NCI-H187 treated with DMSO at 0.1 percent for 48 hours (cell line): Measurements from ENCODE around the gene PLLP.

ENCODE experiments used
- DNase-seq: peaks from one replicate; lab custom pipeline; 2025; lab: John Stamatoyannopoulos, UW

Gene PLLP, protein sequence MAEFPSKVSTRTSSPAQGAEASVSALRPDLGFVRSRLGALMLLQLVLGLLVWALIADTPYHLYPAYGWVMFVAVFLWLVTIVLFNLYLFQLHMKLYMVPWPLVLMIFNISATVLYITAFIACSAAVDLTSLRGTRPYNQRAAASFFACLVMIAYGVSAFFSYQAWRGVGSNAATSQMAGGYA

DNA sequence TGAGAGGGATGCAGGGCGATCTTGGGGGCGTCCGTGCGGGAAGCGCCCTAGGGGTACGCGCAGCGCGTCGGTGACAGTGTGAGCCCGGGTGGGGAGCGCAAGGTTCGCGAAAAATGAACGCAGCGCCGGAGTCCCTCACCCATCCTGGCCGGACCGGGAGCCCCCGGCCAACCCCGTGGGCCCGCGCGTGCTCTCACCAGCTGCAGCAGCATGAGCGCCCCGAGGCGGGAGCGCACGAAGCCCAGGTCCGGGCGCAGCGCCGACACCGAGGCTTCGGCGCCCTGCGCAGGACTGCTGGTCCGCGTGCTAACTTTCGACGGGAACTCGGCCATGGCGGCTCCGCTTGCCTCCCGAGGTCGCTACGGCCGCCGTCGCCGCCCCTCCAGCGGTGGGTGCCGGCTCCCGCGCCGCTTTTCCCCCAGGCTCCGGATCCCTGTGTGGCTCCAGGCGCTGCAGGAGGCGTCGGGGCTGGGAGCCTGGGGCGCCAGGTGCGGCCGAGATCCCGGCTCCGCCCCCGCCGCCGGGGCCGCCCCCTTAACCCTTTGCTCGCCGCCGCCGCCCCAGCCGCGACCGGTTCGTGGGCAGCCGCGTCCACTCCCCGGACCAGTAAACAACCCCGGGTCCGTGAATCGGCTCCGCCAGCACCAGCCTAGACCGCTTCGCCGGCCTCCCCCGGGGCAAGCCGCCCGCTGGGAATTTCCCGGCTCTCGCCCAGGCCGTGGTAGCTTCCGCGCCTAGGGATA lies at the start of gene PLLP:
Gene PLLP, minus strand, starts transcription at position 464 of the 743 bp plus-strand sequence. Its CDS starts 132 bp downstream, at position 332.
- no peak for DNase-seq

DNA sequence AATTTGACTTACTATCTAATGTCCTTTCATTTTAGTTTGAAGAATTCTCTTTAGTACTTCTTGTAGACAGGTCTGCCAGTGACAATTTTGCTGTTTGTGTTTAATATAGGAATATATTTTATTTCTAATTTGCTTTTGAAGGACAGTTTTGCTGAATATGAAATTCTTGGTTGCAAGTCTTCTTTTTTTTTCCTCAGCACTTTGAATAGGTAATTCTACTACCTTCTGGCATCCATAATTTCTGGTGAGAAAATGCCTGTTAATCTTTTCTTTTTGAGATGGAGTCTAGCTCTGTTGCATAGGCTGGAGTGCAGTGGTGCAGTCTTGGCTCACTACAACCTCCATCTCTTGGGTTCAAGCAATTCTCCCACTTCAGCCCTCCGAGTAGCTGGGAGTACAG lies 48.9 kb upstream of the PLLP start:
- no peak for DNase-seq

DNA sequence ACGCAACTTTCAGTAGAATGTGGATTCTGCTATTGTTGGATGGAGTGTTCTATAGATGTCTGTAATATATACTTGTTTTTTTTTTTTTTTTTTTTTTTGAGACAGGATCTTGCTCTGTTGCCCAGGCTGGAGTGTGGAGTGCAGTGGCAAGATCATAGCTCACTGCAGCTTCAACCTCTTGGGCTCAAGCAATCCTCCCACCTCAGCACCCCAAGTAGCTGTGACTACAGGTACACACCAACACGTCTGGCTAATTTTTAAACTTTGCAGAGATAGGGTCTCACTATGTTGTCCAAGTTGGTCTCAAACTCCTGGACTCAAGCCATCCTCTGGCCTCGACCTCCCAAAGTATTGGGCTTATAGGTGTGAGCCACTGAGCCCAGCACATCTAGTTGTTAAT lies 46.9 kb upstream of the PLLP start:
- DNase-seq = no peak

DNA sequence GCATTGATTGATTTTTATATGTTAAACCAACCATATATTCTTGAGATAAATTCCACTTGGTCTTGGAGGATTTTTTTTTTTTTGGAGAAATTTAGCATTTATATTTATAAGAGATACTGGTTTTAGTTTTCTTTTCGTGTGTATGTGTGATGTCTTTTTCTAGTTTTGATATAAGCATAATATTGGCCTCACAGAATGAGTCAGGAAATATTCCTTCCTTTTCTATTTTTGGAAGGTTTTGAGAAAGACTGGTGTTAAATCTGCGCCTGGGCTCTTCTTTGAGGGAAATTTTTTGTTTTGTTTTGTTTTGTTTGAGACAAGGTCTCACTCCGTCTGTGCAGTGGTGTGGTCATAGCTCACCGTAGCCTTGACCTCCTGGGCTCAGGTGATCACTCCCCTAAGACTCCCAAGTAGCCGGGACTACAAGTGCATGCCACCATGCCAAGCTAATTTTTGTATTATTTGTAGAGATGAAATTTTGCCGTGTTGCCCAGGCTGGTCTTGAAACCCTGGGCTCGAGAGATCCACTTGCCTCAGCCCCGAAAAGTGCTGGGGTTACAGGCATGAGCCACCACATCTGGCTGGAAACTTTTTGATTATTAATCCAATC lies 45.4 kb upstream of the PLLP start:
- no peak for DNase-seq

DNA sequence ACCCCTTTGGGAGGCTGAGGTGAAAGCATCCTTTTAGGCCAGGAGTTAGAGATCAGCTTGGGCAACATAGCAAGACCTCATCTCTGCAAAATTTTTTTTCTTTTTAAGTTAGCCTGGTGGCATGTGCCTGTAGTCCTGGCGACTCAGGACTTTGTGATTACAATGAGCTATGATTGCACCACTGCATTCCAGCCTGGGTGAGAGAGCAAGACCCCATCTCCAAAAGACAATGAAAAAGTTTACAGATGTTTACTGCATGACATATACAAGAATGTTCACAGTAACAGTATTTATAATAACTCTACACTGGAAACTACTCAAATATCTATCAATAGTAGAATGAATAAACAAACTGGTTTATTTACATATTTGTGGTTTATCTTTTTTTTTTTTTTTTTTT lies 41.0 kb upstream of the PLLP start:
- DNase-seq = no peak

DNA sequence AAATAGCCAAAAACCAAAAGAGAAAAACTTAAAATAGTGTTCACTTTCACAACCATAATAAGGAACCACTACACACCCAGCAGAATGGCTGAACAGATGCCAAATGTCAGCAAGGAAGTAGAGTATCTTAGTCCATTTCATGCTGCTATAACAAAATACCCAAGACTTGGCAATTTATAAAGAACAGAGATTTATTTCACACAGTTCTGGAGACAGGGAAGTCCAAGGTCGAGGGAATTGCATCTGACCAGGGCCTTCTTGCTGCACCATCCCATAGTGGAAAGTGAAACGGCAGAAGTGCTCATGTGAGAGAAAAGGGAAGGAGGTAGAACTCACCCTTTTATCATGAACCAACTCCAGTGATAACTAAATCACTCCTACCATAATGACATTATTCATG lies 40.3 kb upstream of the PLLP start:
- no peak for DNase-seq

DNA sequence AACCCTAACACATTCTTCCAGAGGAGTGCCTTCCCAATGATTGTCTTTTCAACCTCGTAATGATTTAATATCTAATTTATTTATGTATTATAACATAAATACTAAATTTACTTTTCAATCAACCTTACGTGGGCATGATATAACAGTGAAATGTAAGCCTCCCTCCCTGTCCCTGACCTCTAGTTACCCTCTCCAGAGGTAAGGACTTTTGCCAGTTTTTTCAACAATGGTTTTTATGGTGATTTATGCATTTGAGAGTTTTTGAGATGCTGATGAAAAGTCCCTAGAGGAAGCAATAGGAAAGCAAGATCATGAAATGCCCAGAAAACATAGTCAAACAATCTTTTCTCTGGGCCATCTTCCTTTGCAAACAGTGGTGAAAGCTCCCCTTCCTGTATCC lies 35.2 kb upstream of the PLLP start:
- DNase-seq = no peak

DNA sequence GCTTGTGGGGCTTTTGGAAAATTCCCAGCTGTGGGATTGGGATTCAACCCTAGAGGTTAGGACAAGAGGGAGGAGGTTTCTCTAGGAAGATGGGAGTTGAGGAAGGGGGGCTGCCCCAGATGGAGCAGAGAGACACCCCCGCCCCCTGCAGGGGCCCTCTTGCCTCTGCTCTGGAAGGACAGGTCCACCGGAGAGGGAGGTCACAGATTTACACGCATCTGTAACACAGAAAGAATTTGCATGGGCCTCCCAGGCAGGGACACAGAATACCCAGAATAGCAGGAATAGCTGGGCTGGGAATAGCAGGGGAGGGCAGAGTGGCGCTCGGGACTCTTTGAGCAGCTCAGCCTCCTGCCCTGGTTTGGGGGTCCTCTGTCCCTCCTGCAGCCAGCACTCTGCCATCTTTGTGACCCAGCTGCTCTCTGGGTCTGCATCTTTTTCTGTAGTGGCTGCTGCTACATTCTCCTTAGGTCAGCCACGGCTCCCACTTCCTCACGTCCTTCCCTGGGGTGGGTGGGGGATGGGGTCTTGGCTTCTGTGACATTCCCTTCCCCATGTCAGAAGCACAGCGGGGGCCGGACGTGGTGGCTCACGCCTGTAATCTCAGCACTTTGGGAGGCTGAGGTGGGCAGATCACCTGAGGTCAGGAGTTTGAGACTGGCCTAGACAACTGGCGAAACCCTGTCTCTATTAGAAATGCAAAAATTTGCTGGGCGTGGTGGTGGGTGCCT lies 33.9 kb upstream of the PLLP start:
- DNase-seq = no peak

DNA sequence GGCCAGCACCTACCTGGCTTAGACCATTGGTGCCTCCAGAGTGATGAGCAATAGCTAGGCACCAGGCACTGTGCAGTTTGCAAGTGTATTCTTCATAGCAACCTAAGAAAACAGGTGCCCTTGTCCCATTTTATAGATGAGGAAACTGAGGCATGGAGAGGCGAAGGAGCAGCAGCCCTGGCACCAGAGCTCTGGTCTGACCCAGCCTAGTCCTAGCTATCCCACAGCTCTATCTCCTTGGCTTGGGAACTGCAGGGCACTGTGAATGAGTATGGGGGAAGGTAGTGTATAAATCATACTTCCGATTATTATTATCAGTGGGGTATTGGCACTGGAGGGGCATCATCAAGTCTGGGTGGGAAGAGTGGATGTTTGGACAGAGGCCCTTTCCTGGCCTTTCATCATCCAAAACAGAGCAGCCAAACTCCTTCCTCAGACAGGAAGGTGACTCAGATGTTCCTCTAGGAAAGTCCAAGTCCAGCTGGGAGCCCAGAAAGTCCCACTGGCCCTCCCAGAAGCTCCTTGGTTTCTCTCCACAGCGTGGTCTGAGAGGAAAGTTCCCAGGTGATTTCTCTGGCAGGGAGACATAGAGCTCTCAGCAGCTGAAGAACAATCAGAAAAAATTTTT lies 32.0 kb upstream of the PLLP start:
- DNase-seq = no peak

DNA sequence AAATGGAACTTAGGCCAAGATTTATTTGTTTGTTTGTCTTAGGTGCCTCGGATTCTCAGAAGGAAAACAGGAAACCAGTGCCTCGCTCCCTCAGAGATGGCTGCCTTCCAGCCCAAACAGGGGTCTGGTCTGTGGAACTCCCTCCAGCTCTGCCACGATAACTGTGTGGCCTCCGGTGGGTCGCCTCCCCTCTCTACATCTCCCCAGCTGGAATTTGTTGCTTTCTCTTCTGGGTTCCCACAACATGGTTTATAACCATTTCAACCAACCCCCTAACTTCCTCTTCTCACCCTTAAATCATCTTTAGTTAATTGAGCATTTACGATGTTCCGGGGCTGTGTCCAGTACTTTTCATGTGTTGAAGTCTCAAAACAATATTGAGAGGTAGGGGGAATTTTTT lies 30.9 kb upstream of the PLLP start:
- no peak for DNase-seq

DNA sequence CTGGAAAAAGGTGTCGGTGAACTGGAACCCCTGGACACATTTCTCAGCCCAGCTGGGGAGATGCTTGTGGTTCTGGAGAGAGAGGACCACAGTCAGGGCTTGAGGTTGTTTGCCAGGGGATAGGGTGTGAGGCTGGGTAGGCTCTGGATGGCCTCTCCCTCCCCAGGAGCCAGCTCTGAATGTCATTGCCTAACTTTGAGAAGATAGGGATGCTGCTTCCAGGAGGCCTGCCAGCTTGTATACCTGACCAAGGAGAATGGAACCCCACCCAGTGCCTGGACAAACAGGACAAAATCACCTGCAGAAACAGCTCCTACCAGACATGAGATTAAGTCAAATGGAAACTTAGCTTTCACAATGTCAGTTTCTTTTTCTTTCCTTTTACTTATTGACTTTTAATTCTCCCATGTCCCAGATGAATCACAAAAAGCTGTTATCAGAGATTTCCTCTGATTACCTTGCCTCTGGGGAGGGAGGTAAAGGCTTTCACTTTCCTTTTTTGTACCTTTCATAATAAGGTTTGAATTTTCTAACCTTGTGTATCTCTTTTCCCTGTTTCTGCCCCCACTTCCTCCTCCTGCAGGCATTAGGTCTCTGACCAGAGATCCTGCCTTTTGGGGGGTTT lies 29.8 kb upstream of the PLLP start:
- DNase-seq = no peak

DNA sequence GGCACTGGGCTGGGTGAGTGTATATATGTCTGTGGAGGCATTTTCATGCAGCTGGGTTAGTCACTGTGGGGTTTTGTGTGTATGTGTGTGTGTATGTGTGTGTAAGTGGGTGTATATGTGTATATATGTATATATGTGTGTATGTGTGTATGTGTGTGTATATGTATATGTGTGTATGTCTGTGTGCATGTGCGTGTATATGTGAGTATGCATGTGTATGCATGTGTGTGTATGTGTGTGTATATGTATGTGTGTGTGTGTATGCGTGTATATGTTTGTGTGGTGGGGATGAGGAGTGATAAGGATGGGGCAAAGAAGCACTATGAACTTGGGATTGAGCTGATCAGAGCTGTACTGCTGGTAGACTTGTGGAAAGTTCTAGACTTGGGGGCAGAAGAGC lies 29.0 kb upstream of the PLLP start:
- no peak for DNase-seq

DNA sequence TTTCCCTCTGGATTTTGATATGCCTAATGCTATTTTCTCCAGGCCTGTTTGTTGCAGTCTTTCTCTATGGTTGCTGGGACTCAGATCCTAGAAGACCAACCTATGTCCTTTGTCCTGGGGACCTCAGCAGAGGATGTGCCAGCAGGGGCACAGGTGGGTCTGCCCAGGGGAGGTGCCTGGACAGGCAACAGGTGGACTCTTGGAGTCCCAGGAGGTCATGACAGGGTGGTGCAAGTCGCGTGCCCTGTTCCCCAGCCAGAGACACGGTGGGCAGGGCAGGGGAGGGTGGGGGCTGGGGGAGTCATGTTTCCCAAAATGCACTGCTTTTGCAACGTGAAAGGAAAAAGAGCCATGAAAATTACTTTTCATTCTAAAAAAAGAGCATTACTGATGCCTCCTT lies 26.3 kb upstream of the PLLP start:
- DNase-seq = no peak

DNA sequence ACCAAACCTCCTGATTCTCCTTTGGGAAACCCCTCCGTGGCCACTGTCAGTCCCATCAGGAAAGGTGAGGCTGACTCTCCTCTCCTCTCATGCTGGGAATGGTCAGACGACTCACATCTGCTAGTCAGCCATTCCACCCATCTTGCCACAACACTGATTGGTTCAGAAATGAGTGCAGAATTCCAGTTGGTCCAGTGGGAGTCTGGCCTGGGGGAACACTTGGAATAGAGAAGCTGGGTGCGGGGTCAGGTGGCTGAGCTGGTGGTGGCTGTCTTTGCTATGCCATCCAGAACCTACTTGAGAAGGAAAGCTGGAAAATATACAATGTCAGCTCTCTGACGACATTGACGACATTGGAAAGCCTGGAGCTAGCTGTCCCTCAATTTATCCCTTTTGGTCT lies 23.6 kb upstream of the PLLP start:
- DNase-seq = no peak

DNA sequence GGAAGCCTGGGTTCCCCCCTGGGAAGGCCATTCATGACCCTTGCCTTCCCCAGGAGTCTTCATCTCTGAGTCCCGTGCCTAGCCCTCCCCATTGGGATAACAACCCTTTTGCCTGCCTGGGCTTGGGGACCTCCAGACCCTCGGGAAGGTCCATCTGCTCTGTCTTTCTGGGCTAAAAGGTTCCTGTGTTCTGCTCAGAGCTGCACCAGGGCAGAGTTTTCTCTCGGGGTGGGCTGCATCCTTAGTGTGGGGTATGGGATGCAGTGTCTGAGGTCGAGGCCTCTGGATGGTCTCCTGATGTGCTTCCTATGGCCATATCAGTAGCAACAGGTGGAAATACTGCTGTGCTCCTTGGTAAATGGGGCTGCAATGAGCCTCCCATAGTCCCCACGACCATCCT lies 22.9 kb upstream of the PLLP start:
- no peak for DNase-seq

DNA sequence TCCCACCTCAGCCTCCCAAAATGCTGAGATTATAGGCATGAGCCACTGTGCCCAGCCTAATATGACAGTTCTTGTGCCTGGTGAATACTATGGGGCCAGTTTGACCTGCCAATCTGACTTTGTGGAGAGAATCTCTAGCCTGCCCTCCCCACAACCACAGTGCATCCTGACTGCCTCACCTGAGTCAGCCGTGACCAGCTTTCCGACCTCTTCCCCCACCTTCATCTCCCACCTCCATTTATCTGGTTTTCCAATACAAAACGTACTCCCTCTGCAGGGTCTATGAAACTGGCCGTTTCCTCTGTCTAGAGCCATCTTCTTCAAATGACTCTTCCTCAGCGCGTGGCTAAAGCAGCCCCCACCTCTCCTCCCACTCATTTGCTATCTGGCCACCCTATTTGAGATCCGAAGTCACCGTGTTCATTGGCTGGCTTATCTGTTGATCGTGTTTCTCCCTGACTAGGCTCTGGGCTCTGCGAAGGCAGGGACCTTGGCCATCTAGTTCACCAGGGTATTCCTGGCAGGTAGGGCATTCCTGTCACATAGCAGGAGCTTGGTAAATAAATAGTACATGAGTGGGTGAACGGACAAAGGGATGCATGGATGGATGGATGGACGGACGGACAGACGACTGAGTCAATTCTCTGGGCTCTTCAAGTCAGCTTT lies 22.3 kb upstream of the PLLP start:
- DNase-seq = no peak

DNA sequence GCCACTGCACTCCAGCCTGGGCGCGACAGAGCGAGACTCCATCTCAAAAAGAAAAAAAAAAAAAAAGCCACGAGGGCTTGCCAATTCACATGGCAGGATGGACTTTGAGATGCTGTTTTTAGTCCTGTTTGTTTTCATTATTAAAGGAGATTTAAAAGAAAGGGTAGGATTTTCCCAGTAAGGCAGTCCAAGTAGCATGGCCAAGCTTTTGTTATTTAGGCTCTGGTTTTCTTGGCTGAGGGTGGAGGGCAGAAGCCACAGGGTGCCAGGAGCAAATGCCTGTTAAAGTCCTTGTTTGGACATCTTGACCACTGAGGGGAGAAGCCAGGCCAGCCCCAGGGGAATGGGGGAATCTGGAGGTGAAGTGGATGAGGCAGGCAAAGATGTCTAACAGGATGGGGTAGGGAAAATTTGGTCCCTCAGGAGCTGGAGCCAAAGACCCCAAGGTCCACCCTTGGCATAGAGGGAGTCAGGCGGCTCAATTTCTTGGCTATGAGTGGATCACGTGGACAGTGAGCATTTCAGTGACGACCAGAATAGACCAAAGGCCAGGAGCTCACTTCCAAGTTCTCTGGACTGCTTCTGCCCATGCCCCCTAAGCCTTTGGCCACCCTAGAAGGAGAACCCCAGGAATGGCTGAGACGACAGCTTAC lies 20.8 kb upstream of the PLLP start:
- DNase-seq = no peak

DNA sequence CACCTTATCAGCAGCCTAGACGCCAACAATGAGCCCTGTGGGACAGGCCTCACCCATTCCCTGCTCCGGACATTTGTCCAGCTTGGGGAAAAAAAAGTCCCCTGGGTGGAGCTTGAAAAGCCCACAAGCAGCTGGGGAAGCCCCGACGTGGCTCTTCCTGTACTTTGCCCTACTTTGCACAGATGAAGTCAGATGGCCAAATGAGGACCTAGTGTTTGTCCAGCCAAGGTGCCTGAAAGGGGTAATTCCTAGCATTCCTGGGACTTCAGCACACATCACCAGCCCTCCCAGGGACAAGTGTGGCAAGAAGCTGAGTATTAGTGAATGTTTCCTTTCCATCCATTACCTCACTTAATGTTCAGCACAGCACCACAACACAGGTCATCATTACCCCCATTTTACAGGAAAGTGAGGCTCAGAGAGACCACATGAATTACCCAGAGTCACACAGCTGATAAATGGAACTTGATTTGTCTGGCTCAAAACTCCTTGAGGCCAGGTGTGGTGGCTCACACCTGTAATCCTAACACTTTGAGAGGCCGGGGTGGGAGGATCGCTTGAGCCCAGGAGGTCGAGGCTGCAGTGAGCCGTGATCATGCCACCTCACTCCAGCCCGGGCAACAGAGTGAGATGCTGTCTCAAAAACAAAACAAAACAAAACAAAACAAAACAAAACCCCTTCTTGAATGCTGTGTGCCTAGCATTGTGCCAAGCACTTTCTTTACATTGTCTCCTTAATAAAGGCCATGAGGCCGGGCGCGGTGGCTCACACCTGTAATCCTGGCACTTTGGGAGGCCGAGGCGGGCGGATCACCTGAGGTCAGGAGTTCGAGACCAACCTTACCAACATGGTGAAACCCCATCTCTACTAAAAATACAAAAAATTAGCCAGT lies 19.9 kb upstream of the PLLP start:
- DNase-seq = no peak

DNA sequence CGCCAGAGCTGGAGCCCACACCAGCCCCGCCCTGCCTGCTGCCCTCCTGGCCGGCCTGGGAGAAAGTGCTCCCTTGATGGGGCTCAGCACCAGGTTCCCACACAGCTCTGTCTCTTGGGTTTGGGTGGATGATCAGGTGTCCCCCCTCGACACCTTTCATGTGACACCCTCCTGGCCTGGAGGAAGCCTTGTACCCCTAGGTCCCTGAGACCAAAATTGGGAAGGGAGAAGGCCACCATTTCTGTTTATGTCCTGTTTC lies 19.4 kb upstream of the PLLP start:
- DNase-seq = no peak
